HepG2 (cell line): Measurements from ENCODE around the gene ABCC3.

Experiments used
- CBFB ChIP-seq: sonication (generic); formaldehyde crosslinking; IDR thresholded peaks from 2 replicates; pipeline ENCODE4 v1.4.0; 2020; ENCODE audit warnings: missing genetic modification reagents
- CTCF ChIP-seq: sonication (generic); formaldehyde crosslinking; IDR thresholded peaks from 2 replicates; pipeline ENCODE4 v1.5.0; 2020; ENCODE audit warnings: mild to moderate bottlenecking, missing genetic modification reagents, moderate library complexity
- FOXK2 ChIP-seq: fragments of 450-650 bp; IDR thresholded peaks from 2 replicates; pipeline ENCODE4 v1.6.1; 2016
- HMG20A ChIP-seq: IDR thresholded peaks from 2 replicates; pipeline ENCODE4 v1.6.1; 2016; ENCODE audit warnings: borderline replicate concordance
- HNF4G ChIP-seq, 2 experiments: sonication (generic) in 1 of 2; formaldehyde crosslinking in 1 of 2; IDR thresholded peaks; 2 replicates each; pipeline versions ENCODE4 v1.4.0 to v1.6.1; 2011 to 2020; ENCODE audit warnings: borderline replicate concordance in 2 of 2, low read depth in 2 of 2, mild to moderate bottlenecking in 2 of 2, low read length in 1 of 2, missing genetic modification reagents in 1 of 2, moderate library complexity in 1 of 2
- KLF13 ChIP-seq: sonication (generic); formaldehyde crosslinking; IDR thresholded peaks from 2 replicates; pipeline ENCODE4 v1.4.0; 2020; ENCODE audit warnings: mild to moderate bottlenecking, missing genetic modification reagents
- MYC ChIP-seq: sonication (generic); formaldehyde crosslinking; IDR thresholded peaks from 2 replicates; pipeline ENCODE4 v1.9.0; 2021; ENCODE audit warnings: missing genetic modification reagents, borderline replicate concordance
- NFE2L2 ChIP-seq: fragments of 150-350 bp; IDR thresholded peaks from 2 replicates; pipeline ENCODE4 v1.6.1; 2014; ENCODE audit warnings: low read length
- POLR2A ChIP-seq, 2 experiments: IDR thresholded peaks; 2 replicates each; pipeline ENCODE4 v1.6.1; 2011; ENCODE audit warnings: low read depth in 2 of 2, low read length in 2 of 2, mild to moderate bottlenecking in 1 of 2, moderate library complexity in 1 of 2; ENCODE audit not compliant: insufficient read depth in 1 of 2
- TBP ChIP-seq: sonication (generic); formaldehyde crosslinking; IDR thresholded peaks from 2 replicates; pipeline ENCODE4 v1.5.0; 2020; ENCODE audit warnings: missing genetic modification reagents
- ZNF331 ChIP-seq: sonication (generic); formaldehyde crosslinking; IDR thresholded peaks from 2 replicates; pipeline ENCODE4 v1.4.0; 2020; ENCODE audit warnings: missing genetic modification reagents
- ZNF792 ChIP-seq: IDR thresholded peaks from 2 replicates; pipeline ENCODE4 v1.6.1; 2016
- ZSCAN25 ChIP-seq: sonication (generic); formaldehyde crosslinking; IDR thresholded peaks from 2 replicates; pipeline ENCODE4 v1.8.0; 2022; ENCODE audit warnings: mild to moderate bottlenecking, missing genetic modification reagents

DNA sequence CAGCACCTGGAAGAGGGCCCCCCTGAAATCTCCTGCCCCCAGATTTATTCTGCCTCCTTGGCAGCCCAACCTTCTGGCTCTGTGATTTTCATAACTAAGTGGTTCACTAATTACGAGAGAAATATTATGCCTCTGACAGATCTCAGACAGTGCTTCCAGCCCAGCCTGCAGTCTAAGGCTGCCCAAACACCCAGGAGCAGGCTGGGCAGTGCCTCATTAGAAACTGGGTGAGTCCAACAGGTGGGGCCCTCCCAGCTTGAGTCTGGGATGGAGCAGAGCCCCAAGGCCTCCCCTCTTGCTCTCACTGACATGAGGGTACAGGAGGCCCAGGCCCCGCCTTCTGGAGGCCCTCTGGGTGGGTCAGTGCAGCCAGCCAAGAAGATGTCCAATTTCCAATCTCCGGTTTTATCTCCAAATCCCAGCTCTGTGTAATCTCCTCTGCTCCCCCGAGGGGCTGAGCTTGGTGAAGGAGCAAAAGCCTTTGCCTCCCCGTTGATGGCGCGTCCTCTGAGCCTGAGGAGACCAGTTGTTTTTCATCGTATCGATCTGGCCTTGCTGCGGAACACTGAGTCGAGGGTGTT lies 20.1 kb upstream of the ABCC3 start:
- TF ChIP-seq CTCF (CRISPR knock-in tag): no peak
- TF ChIP-seq CBFB (CRISPR knock-in tag): no peak
- TF ChIP-seq POLR2A (IDR thresholded peaks at IDR 0.05; ENCODE audit: insufficient read depth in 1 of 2, low read depth in 2 of 2, low read length in 2 of 2): no peak
- TF ChIP-seq ZNF792 (CRISPR knock-in tag): no peak
- TF ChIP-seq HMG20A (CRISPR knock-in tag): no peak
- TF ChIP-seq FOXK2: no peak
- no peak for TF ChIP-seq HNF4G (IDR thresholded peaks at IDR 0.05; ENCODE audit: borderline replicate concordance, low read depth, low read length)
- no peak for TF ChIP-seq HNF4G (CRISPR knock-in tag; IDR thresholded peaks at IDR 0.05; ENCODE audit: borderline replicate concordance, low read depth)
- TF ChIP-seq MYC (CRISPR knock-in tag): no peak
- TF ChIP-seq ZSCAN25 (CRISPR knock-in tag): no peak
- TF ChIP-seq TBP: no peak
- TF ChIP-seq ZNF331 (CRISPR knock-in tag): no peak
- no peak for TF ChIP-seq KLF13 (CRISPR knock-in tag)
- TF ChIP-seq NFE2L2: no peak
